ENCODE results near the gene RNF186.

Gene RNF186

DNA sequence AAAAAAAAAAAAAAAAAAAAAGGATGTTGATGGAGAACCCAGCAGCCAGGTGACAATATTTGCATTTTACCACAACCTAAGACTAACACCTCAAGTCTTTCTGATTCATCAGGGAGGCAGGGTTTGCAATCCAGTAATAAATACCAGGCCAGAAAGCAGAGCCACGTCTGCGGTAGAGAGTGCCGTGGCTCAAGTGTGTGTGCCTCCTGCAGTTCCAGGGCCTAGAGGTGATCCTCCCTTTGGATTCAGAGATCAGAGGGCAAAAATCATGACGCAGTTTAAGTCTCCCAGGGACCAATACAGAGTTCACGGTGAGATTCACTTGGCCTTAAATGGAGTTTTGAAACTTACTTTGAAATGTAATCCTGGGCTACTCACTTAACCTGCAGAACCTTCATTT, 50.2 kb downstream of the RNF186 start:
- Histone ChIP-seq H3K36me3 (ENCODE audit: insufficient read depth, low read length) (no peaks in the 10 kb centered on the region), H3K4me1 (ENCODE audit: insufficient read depth, low read length, poor library complexity, severe bottlenecking) (no peaks in the 10 kb centered on the region), H3K9me2 (replicated peaks; ENCODE audit: low read depth, low read length) (no peaks in the 10 kb centered on the region), H3K27me3 (ENCODE audit: insufficient read depth, low read length, poor library complexity, severe bottlenecking) (no peaks in the 10 kb centered on the region), H3K9ac (ENCODE audit: low read depth, low read length, poor library complexity, severe bottlenecking) (no peak overlapping the region), H3F3A (ENCODE audit: low read depth) (no peaks in the 10 kb centered on the region), H3K4me3 (ENCODE audit: low read length, poor library complexity, severe bottlenecking) (no peak overlapping the region), H4K20me1 (ENCODE audit: insufficient read depth, low read length, poor library complexity, severe bottlenecking) (no peaks in the 10 kb centered on the region), H3K4me2 (ENCODE audit: low read depth, low read length, poor library complexity, severe bottlenecking) (no peak overlapping the region), H3K9me3 (ENCODE audit: insufficient read depth, low read depth, low read length) (no peaks in the 10 kb centered on the region), H3K79me2 (ENCODE audit: insufficient read depth, low read length) (no peaks in the 10 kb centered on the region), H2AFZ (ENCODE audit: low read length) (no peak overlapping the region)
- no peak for TF ChIP-seq EZH2phosphoT487 (IDR thresholded peaks at IDR 0.05; ENCODE audit: borderline replicate concordance)
- TF ChIP-seq, protein P1, sequence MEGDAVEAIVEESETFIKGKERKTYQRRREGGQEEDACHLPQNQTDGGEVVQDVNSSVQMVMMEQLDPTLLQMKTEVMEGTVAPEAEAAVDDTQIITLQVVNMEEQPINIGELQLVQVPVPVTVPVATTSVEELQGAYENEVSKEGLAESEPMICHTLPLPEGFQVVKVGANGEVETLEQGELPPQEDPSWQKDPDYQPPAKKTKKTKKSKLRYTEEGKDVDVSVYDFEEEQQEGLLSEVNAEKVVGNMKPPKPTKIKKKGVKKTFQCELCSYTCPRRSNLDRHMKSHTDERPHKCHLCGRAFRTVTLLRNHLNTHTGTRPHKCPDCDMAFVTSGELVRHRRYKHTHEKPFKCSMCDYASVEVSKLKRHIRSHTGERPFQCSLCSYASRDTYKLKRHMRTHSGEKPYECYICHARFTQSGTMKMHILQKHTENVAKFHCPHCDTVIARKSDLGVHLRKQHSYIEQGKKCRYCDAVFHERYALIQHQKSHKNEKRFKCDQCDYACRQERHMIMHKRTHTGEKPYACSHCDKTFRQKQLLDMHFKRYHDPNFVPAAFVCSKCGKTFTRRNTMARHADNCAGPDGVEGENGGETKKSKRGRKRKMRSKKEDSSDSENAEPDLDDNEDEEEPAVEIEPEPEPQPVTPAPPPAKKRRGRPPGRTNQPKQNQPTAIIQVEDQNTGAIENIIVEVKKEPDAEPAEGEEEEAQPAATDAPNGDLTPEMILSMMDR (conservative IDR thresholded peaks at IDR 0.05; ENCODE audit: low read length), result no peak
